HG03442 (cell line): ENCODE results near the gene SDK1.

ENCODE experiments used
- ATAC-seq: cut with Tn5 transposase; IDR thresholded peaks from one replicate; pipeline ENCODE4 v1.9.1; 2021; ENCODE audit warnings: mild to moderate bottlenecking, moderate library complexity; ENCODE audit not compliant: unreplicated experiment

Gene SDK1

GRCh38 chr7:3327099-3327498, 26.0 kb downstream of the SDK1 start:
- no peak for ATAC-seq

- no peak for ATAC-seq
Observed at GRCh38 chr7:3327655-3328054, 26.6 kb downstream of the SDK1 start.

GRCh38 chr7:3332308-3332707, 31.3 kb downstream of the SDK1 start:
- no peak for ATAC-seq

- no peak for ATAC-seq
Observed at GRCh38 chr7:3333861-3334260, 32.8 kb downstream of the SDK1 start.

- no peak for ATAC-seq
Observed at GRCh38 chr7:3336042-3336665, 35.1 kb downstream of the SDK1 start.

- ATAC-seq = no peak
Observed at GRCh38 chr7:3338161-3338560, 37.1 kb downstream of the SDK1 start.

- no peak for ATAC-seq
Observed at GRCh38 chr7:3345699-3346481, 44.8 kb downstream of the SDK1 start.

- no peak for ATAC-seq
Observed at GRCh38 chr7:3349126-3349525, 48.1 kb downstream of the SDK1 start.

- no peak for ATAC-seq
Observed at GRCh38 chr7:3356173-3356572, 55.1 kb downstream of the SDK1 start.

GRCh38 chr7:3358991-3359390, 57.9 kb downstream of the SDK1 start:
- ATAC-seq = no peak

- ATAC-seq = no peak
Observed at GRCh38 chr7:3367261-3367660, 66.2 kb downstream of the SDK1 start.

- ATAC-seq = no peak
Observed at GRCh38 chr7:3370068-3370830, 69.2 kb downstream of the SDK1 start.

- ATAC-seq = no peak
Observed at GRCh38 chr7:3370921-3371320, 69.9 kb downstream of the SDK1 start.

GRCh38 chr7:3371601-3372000, 70.5 kb downstream of the SDK1 start:
- ATAC-seq = no peak

GRCh38 chr7:3374239-3374638, 73.2 kb downstream of the SDK1 start:
- ATAC-seq = no peak

- ATAC-seq = no peak
Observed at GRCh38 chr7:3378390-3379150, 77.5 kb downstream of the SDK1 start.

GRCh38 chr7:3380034-3380433, 79.0 kb downstream of the SDK1 start:
- ATAC-seq = no peak

GRCh38 chr7:3380886-3381685, 80.0 kb downstream of the SDK1 start:
- no peak for ATAC-seq

- no peak for ATAC-seq
Observed at GRCh38 chr7:3386423-3387190, 85.6 kb downstream of the SDK1 start.

GRCh38 chr7:3393862-3394261, 92.8 kb downstream of the SDK1 start:
- ATAC-seq = no peak
